ENCODE data around the gene TNFAIP8L2.

GRCh38 chr1:151108331-151108730 lies 48.1 kb upstream of the TNFAIP8L2 start:
- TF ChIP-seq CTCF (conservative IDR thresholded peaks at IDR 0.05) (no peak), ZFX (IDR thresholded peaks at IDR 0.05) (no peak)

Data from C4-2B (cell line).